H1 (cell line): ENCODE results near the gene MYLK2. TPM values are rescaled to one million over a fixed set of nuclear protein-coding genes. Genes with fewer than 3 reads are reported as not detected.

Experiments
- CTCF ChIA-PET: fragments of 300-600 bp; sonication (Branson Sonifier 250); formaldehyde crosslinking; loops from one replicate; lab custom pipeline; 2021; ENCODE audit not compliant: partially characterized antibody; lab: Charles Lee
- POLR2A ChIA-PET: fragments of 300-600 bp; sonication (Branson Sonifier 250); formaldehyde crosslinking; loops from one replicate; lab custom pipeline; 2021; ENCODE audit warnings: inconsistent platforms; ENCODE audit not compliant: partially characterized antibody; lab: Charles Lee
- DNase-seq, 2 experiments: peaks; one replicate each; pipeline versions ENCODE4 v3.0.0 to v3.0.0-alpha.2; 2010 to 2022; ENCODE audit warnings: low spot score in 2 of 2, low read depth in 1 of 2, mixed read lengths in 1 of 2
- FAIRE-seq: peaks from 2 replicates; lab custom pipeline; 2011; peaks lifted over from hg19 to GRCh38; lab: Jason Lieb, UNC
- H2AFZ ChIP-seq: 2 replicates; pipeline ENCODE4 v1.8.1; 2012; ENCODE audit warnings: low read length, inconsistent platforms
- H2AK5ac ChIP-seq: 2 replicates; pipeline ENCODE4 v1.6.1; 2013; ENCODE audit warnings: low read depth, low read length
- H2BK120ac ChIP-seq: replicated peaks from 2 replicates; pipeline ENCODE3; 2013; ENCODE audit warnings: low read depth, low read length, inconsistent platforms
- H2BK12ac ChIP-seq: 2 replicates; pipeline ENCODE4 v1.6.1; 2013; ENCODE audit warnings: low read depth, low read length
- H2BK15ac ChIP-seq: 2 replicates; pipeline ENCODE4 v1.6.1; 2013; ENCODE audit warnings: low read length
- H2BK20ac ChIP-seq: 2 replicates; pipeline ENCODE4 v1.6.1; 2013; ENCODE audit warnings: low read length
- H2BK5ac ChIP-seq: 2 replicates; pipeline ENCODE4 v1.6.1; 2013; ENCODE audit warnings: low read depth, low read length
- H3K14ac ChIP-seq: 2 replicates; pipeline ENCODE4 v1.6.1; 2013; ENCODE audit warnings: inconsistent platforms; ENCODE audit not compliant: insufficient read length
- H3K18ac ChIP-seq: 2 replicates; pipeline ENCODE4 v1.6.1; 2013; ENCODE audit warnings: low read length; ENCODE audit errors: extremely low read depth
- H3K23ac ChIP-seq: 2 replicates; pipeline ENCODE4 v1.6.1; 2013; ENCODE audit warnings: inconsistent platforms; ENCODE audit not compliant: insufficient read length
- H3K23me2 ChIP-seq: 2 replicates; pipeline ENCODE4 v1.6.1; 2013; ENCODE audit warnings: low read depth, low read length
- H3K27ac ChIP-seq: 2 replicates; pipeline ENCODE4 v1.6.1; 2011; ENCODE audit warnings: low read depth, low read length, inconsistent platforms
- H3K27me3 ChIP-seq, 4 experiments: replicated peaks in 1 of 4; 1 replicate in 1 of 4; 2 replicates in 3 of 4; pipeline versions ENCODE4 v1.6.1 to v1.8.1; 2011 to 2013; ENCODE audit warnings: low read length in 3 of 4, mild to moderate bottlenecking in 3 of 4, inconsistent platforms in 2 of 4, mixed read lengths in 2 of 4, moderate library complexity in 1 of 4; ENCODE audit not compliant: control insufficient read depth in 3 of 4, insufficient read depth in 3 of 4; ENCODE audit errors: extremely low read depth in 1 of 4
- H3K36me3 ChIP-seq, 4 experiments: 2 replicates each; pipeline versions ENCODE4 v1.6.1 to v1.8.1; 2011 to 2013; ENCODE audit warnings: mild to moderate bottlenecking in 4 of 4, low read length in 3 of 4, moderate library complexity in 2 of 4, control low read depth in 1 of 4, inconsistent platforms in 1 of 4; ENCODE audit not compliant: insufficient read depth in 4 of 4, control insufficient read depth in 2 of 4
- H3K4ac ChIP-seq: replicated peaks from 2 replicates; pipeline ENCODE3; 2013; ENCODE audit warnings: low read length, low read depth, mixed read lengths, inconsistent platforms; ENCODE audit not compliant: insufficient read length
- H3K4me1 ChIP-seq, 4 experiments: replicated peaks in 1 of 4; 1 replicate in 1 of 4; 2 replicates in 3 of 4; pipeline versions ENCODE4 v1.6.1 to v1.8.1; 2011 to 2013; ENCODE audit warnings: low read length in 3 of 4, inconsistent platforms in 2 of 4, mixed read lengths in 1 of 4; ENCODE audit not compliant: insufficient read depth in 4 of 4, control insufficient read depth in 3 of 4
- H3K4me2 ChIP-seq, 2 experiments: 2 replicates each; pipeline versions ENCODE4 v1.6.1 to v1.8.1; 2011 to 2013; ENCODE audit warnings: low read depth in 2 of 2, low read length in 2 of 2, control low read depth in 1 of 2, inconsistent platforms in 1 of 2, mild to moderate bottlenecking in 1 of 2; ENCODE audit not compliant: insufficient read depth in 1 of 2
- H3K4me3 ChIP-seq, 4 experiments: fragments of 200-600, 300-600 bp in 1 of 4; sonication (generic), shearing (Covaris generic), sonication (Bioruptor Twin) in 1 of 4; 2 replicates each; pipeline versions ENCODE4 v1.5.1 to v1.8.1; 2011 to 2016; ENCODE audit warnings: low read length in 4 of 4, low read depth in 3 of 4, control low read depth in 2 of 4, inconsistent platforms in 2 of 4, mild to moderate bottlenecking in 2 of 4, mixed read lengths in 1 of 4, moderate library complexity in 1 of 4; ENCODE audit not compliant: insufficient read depth in 2 of 4; ENCODE audit errors: extremely low read depth in 1 of 4
- H3K56ac ChIP-seq: replicated peaks from 2 replicates; pipeline ENCODE3; 2013; ENCODE audit warnings: low read depth, mild to moderate bottlenecking, mixed read lengths, low read length, inconsistent platforms; ENCODE audit not compliant: insufficient read length
- H3K79me1 ChIP-seq: 2 replicates; pipeline ENCODE4 v1.6.1; 2013; ENCODE audit warnings: low read depth, low read length, control low read depth
- H3K79me2 ChIP-seq, 2 experiments: 2 replicates each; pipeline versions ENCODE4 v1.6.1 to v1.8.1; 2012 to 2013; ENCODE audit warnings: low read length in 2 of 2, mild to moderate bottlenecking in 2 of 2, inconsistent platforms in 1 of 2; ENCODE audit not compliant: insufficient read depth in 2 of 2, control insufficient read depth in 1 of 2
- H3K9ac ChIP-seq, 4 experiments: replicated peaks in 1 of 4; 1 replicate in 1 of 4; 2 replicates in 3 of 4; pipeline versions ENCODE4 v1.6.1 to v1.8.1; 2011 to 2013; ENCODE audit warnings: low read depth in 3 of 4, low read length in 3 of 4, control low read depth in 2 of 4, mild to moderate bottlenecking in 2 of 4, moderate library complexity in 2 of 4, inconsistent platforms in 1 of 4; ENCODE audit errors: extremely low read depth in 1 of 4
- H3K9me3 ChIP-seq, 2 experiments: 2 replicates each; pipeline versions ENCODE4 v1.6.1 to v1.8.1; 2012 to 2013; ENCODE audit warnings: mild to moderate bottlenecking in 2 of 2, moderate library complexity in 2 of 2, control low read depth in 1 of 2, inconsistent platforms in 1 of 2, low read depth in 1 of 2, low read length in 1 of 2, mixed read lengths in 1 of 2; ENCODE audit not compliant: insufficient read depth in 2 of 2
- H4K20me1 ChIP-seq, 2 experiments: replicated peaks in 1 of 2; 2 replicates each; pipeline versions ENCODE3 to v1.8.1; 2011 to 2013; ENCODE audit warnings: inconsistent platforms in 2 of 2, low read length in 2 of 2, mild to moderate bottlenecking in 1 of 2; ENCODE audit not compliant: insufficient read depth in 2 of 2, control insufficient read depth in 1 of 2
- H4K5ac ChIP-seq: 2 replicates; pipeline ENCODE4 v1.6.1; 2013; ENCODE audit warnings: low read length, low read depth, mixed read lengths, inconsistent platforms; ENCODE audit not compliant: insufficient read length
- H4K8ac ChIP-seq: 2 replicates; pipeline ENCODE4 v1.8.0; 2013; ENCODE audit warnings: mild to moderate bottlenecking, moderate library complexity, low read length, inconsistent platforms; ENCODE audit not compliant: insufficient read depth; ENCODE audit errors: extremely low read depth
- H4K91ac ChIP-seq: replicated peaks from 2 replicates; pipeline ENCODE3; 2013; ENCODE audit warnings: low read length, mixed read lengths, inconsistent platforms; ENCODE audit not compliant: insufficient read length
- EP300 ChIP-seq, 2 experiments: IDR thresholded peaks; 1 replicate in 1 of 2; 2 replicates in 1 of 2; pipeline ENCODE4 v1.6.1; 2011 to 2012; ENCODE audit warnings: low read depth in 2 of 2, low read length in 2 of 2, mild to moderate bottlenecking in 2 of 2, borderline replicate concordance in 1 of 2, inconsistent platforms in 1 of 2, moderate library complexity in 1 of 2
- GABPA ChIP-seq: IDR thresholded peaks from 2 replicates; pipeline ENCODE4 v1.6.1; 2011; ENCODE audit warnings: mild to moderate bottlenecking, low read length, moderate library complexity, borderline replicate concordance; ENCODE audit not compliant: insufficient read depth
- MAFK ChIP-seq: IDR thresholded peaks from 2 replicates; pipeline ENCODE4 v1.6.1; 2012; ENCODE audit warnings: low read depth, mild to moderate bottlenecking, improper control_type of control experiment, low read length
- POU5F1 ChIP-seq: IDR thresholded peaks from 2 replicates; pipeline ENCODE4 v1.6.1; 2011; ENCODE audit warnings: low read depth, mild to moderate bottlenecking, low read length, moderate library complexity
- SRF ChIP-seq: IDR thresholded peaks from 2 replicates; pipeline ENCODE4 v1.6.1; 2011; ENCODE audit warnings: mild to moderate bottlenecking, low read depth, low read length, moderate library complexity
- WGBS, 2 experiments: shearing (Covaris generic) in 1 of 2; methylation state at CpG; one replicate each; pipeline versions ENCODE4 v1.1.6 to v1.1.7; 2013 to 2015; ENCODE audit warnings: low lambda C conversion rate in 2 of 2, mixed read lengths in 2 of 2, inconsistent platforms in 1 of 2, low coverage in 1 of 2, missing lambda C conversion rate in 1 of 2; ENCODE audit not compliant: insufficient replicate concordance in 2 of 2, insufficient coverage in 1 of 2, insufficient read length in 1 of 2; ENCODE audit errors: extremely low coverage in 1 of 2, missing lambda C conversion rate in 1 of 2; 5-methylcytosine and 5-hydroxymethylcytosine counted together
- polyA plus RNA-seq, 7 experiments: library from polyadenylated mRNA; depleted of rRNA in 3 of 7; stranded (reverse) in 5 of 7; unstranded in 2 of 7; fragments of >200 nt in 5 of 7; fragments of 200-250 nt in 2 of 7; gene quantifications; 1 replicate in 5 of 7; 2 replicates in 1 of 7; 4 replicates in 1 of 7; pipeline versions ENCODE4 v1.2.1 to v1.2.3, GENCODE V29; 2011 to 2013; ENCODE audit warnings: missing spikeins in 2 of 7, mixed read lengths in 2 of 7
- total RNA-seq: library from RNA; stranded (reverse); fragmentation: NEBNext Ultra II Directional; extraction: Animal tissue kit (Norgen Biotek cat#: 25700); gene quantifications from 2 replicates; pipeline ENCODE4 v1.2.1, GENCODE V29; 2021

The MYLK2 gene
- total and polyA plus RNA-seq, 2 of the 8 experiments (the other 6 are each of a cell fraction or from before 2014, with no cell fraction given) = 0.22 to 0.26 TPM

DNA sequence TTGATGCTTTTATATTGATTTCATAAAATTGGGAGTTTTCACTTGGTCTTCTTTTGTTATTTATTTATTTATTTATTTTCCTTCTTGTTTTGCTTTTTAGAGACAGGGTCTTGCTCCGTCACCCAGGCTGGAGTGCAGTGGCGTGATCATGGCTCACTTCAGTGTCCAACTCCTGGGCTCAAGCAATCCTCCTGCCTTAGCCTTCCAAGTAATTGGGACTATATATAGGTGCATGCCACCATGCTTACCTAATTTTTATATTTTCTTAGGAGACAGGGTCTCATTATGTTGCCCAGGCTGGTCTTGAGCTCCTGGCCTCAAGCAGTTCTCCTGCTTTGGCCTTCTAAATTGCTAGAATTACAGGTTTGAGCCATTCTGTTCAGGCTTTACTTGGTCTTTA lies 38.3 kb upstream of the MYLK2 start:
- ChIA-PET POLR2A (no interaction called here), CTCF (no interaction called here)
- H2AFZ ChIP-seq = no peak overlapping the region
- no peak overlapping the region for H4K5ac ChIP-seq
- no peak overlapping the region for H2BK15ac ChIP-seq
- no peak overlapping the region for H2BK20ac ChIP-seq
- H3K4ac ChIP-seq = no peak overlapping the region
- H3K23me2 ChIP-seq = no peaks in the 10 kb centered on the region; the same call in 1 of the 2 replicates
- 100% methylated on average over 2 of the region's 2 CpGs; no CpG with 5 or more reads in 1 of the 2 experiments for WGBS, 2 experiments
- H2BK5ac ChIP-seq = no peak overlapping the region
- H3K27me3 ChIP-seq = no peaks in the 10 kb centered on the region
- no peak overlapping the region for H2AK5ac ChIP-seq
- peaks cover 60 to 89% (median 66%) of the 10 kb centered on the region in 4 experiments for H3K36me3 ChIP-seq
- H3K9me3 ChIP-seq = no peaks in the 10 kb centered on the region
- no peak overlapping the region for H3K4me3 ChIP-seq
- no peak overlapping the region for H3K4me2 ChIP-seq
- peaks cover 3 to 11% (median 6%) of the 10 kb centered on the region in 4 experiments; a peak in 6 of 7 replicates for H3K4me1 ChIP-seq
- no peak overlapping the region for H3K9ac ChIP-seq
- H2BK12ac ChIP-seq = no peak overlapping the region
- no peak overlapping the region for H3K56ac ChIP-seq
- DNase-seq = no peak
- no peak overlapping the region for H3K27ac ChIP-seq
- no peak for FAIRE-seq
- H4K20me1 ChIP-seq = peaks cover 0 to 5% of the 10 kb centered on the region in 2 experiments
- no peak overlapping the region for H2BK120ac ChIP-seq
- no peak overlapping the region for H3K18ac ChIP-seq
- no peak overlapping the region for H4K8ac ChIP-seq
- H3K23ac ChIP-seq = no peak overlapping the region
- no peak overlapping the region for H4K91ac ChIP-seq
- no peak overlapping the region for H3K14ac ChIP-seq
- H3K79me2 ChIP-seq = no peaks in the 10 kb centered on the region
- H3K79me1 ChIP-seq = no peaks in the 10 kb centered on the region
- TF ChIP-seq POU5F1 (no peak), EP300 (IDR thresholded peaks at IDR 0.05; ENCODE audit: borderline replicate concordance in 1 of 2, low read depth in 2 of 2, low read length in 2 of 2) (no peak), GABPA (no peak), SRF (no peak), MAFK (no peak)
